GM12873 (cell line): Measurements from ENCODE around the gene TPBGL.

Experiments used
- CTCF ChIP-seq: IDR thresholded peaks from 2 replicates; pipeline ENCODE4 v1.5.1; 2012; ENCODE audit warnings: low read depth, mild to moderate bottlenecking, moderate library complexity, low read length, control low read depth; ENCODE audit not compliant: insufficient read depth; ENCODE audit errors: missing control alignments

TPBGL gene

GRCh38 chr11:75271730-75272129, 31.2 kb downstream of the TPBGL start:
- no peak for TF ChIP-seq CTCF

DNA sequence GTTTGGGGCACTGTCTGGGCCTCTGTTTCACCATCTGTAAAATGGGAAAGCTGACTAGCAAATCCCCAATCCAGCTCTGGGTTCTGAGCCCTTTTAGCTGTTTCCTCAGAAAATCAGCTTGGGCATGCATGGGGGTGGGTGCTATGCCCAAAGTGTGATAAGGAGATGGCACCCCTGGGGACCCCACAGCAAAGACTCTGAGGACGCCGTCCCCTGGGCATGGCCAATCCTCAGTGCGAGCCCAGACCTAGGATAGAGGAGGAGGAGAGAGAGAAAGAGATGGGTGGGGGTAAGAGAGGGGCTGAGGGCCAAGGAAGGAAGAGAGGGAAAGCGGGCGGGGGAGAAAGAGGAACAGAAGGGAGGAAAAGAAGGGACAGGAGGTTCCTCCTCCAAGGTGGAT, 31.8 kb downstream of the TPBGL start:
- TF ChIP-seq CTCF: no peak

GRCh38 chr11:75272821-75273301, 32.3 kb downstream of the TPBGL start:
- TF ChIP-seq CTCF: no peak

DNA sequence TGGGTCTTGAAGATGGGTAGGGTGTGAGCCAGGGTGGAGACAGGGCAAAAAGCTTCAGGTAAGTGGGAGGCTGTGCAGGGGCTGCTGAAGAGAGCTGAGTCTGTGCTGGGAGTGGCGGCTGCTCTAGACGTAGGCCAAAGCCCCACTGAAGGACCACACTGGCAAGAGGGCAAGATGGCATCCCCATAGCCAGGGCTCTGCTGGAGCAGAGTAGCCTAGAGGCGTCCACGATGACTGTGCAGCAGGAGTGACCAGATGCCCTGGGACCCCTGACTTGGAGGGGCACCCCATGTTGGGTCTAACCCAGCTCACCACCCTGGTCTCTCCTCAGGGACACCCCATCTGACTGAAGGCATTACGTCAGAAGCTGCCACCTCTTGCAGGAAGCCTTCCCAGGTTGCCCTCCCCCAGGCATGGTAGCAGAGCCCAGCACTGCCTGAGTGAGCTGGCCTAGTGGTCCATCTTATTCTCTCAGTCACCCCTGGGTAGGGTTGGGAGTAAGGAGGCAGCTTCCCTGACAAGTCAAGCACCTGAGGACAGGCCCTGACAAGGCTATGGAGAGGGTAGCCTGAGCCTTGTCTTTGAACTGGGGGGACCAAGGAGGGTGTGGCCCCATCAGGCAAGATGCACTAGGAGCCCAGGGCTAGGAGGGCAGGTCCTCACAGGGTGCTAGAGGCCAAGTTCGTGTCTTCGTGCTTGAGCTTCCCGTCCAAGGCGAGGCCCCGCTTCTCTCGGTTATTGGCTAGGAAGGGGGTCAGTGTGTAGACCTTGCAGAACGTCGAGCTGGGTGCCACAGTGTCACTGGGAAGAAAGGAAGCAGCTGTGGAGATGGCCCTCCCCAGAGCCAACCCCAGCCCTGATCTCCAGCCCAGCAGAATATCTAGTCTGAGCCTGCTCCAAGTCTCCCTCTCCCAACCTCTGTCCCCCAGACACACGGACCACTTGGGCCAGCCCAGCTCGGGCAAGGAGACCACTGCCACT, 33.1 kb downstream of the TPBGL start:
- TF ChIP-seq CTCF: no peak

DNA sequence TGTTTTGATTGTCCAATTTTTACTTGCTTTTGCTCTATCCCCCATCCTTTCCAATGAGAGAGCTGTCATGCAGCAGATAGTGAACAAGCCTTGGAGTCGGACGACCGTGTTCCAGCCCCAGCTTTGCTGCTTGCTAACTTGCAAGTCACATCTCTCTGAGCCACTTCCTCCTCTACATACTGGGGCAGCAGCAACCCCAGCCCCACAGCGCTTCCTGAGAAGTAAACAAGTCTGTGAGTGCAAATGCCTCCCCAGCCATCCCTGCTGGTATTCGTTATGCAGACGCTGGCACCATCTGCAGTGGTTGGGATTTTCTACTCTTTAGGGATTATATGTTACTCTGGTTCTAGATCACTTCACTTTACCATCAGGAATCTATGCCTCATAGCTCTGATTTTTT, 35.0 kb downstream of the TPBGL start:
- no peak for TF ChIP-seq CTCF

DNA sequence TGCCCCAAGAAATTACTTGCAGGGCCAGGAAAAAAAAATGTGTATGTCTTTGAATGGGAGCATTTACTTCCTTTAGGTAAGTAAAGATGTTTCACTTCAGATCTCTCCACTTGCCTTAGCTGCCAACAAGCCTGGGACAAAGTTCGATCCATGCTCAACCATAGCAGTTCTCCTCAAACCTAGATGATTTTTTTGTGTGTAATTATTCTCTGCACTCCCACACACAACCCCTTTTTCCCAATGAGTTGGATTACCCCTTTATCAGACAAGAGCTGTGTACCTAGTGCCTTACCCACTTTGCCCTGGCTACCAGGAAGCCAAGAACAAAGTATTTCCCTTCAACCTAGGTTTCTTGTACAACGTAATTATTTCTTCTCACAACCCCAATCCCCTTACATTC, 35.6 kb downstream of the TPBGL start:
- TF ChIP-seq CTCF: no peak

DNA sequence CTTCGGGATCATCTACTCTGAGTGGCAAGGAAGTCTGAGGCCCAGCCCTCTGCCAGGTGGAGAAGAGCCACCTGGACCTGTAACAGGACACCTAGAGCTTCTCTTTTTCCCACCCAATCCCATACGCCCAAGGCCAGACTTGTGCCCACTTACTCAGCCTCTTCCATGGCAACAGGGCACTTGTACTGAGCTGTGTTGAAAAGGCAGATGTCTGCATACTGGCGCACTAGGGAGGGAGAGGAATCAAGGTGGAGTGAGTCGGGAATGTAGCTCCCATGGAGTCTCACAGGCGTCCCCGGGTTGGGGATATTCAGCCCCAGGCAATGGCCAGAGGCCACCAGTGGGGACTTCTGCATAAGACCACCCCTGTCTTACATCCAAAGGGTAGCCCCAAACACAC, 36.1 kb downstream of the TPBGL start:
- no peak for TF ChIP-seq CTCF
